ENCODE measurements around the gene TTC21B. TPM values are rescaled to one million over a fixed set of nuclear protein-coding genes. Genes with fewer than 3 reads are reported as not detected.

Gene TTC21B
- total and polyA plus RNA-seq, 9 of the 15 experiments (the other 6 are each of a cell fraction or from before 2014, with no cell fraction given) = 5.2 to 34.9 (median 18.5) TPM

- 92% methylated on average over 6 of the region's 6 CpGs for WGBS (ENCODE audit: insufficient coverage, low coverage, missing lambda C conversion rate)
- Histone ChIP-seq H3K9ac (ENCODE audit: insufficient read depth in 1 of 2, low read depth in 2 of 2, low read length in 2 of 2) (no peak overlapping the region), H3K27me3 (ENCODE audit: control insufficient read depth in 2 of 2, insufficient read depth in 2 of 2, low read length in 2 of 2) (no peaks in the 10 kb centered on the region), H3K4me2 (ENCODE audit: insufficient read depth, low read length) (no peak overlapping the region), H3K79me2 (ENCODE audit: control insufficient read depth, insufficient read depth, low read length) (no peaks in the 10 kb centered on the region), H3K27ac (ENCODE audit: extremely low read depth, low read depth, low read length) (no peak overlapping the region), H3K9me1 (ENCODE audit: control insufficient read depth, insufficient read depth, low read length) (no peaks in the 10 kb centered on the region), H3K4me1 (replicated peaks in 1 of 2; ENCODE audit: control insufficient read depth in 2 of 2, insufficient read depth in 2 of 2, low read length in 2 of 2) (no peaks in the 10 kb centered on the region), H4K20me1 (replicated peaks; ENCODE audit: control insufficient read depth, insufficient read depth, low read length) (no peaks in the 10 kb centered on the region), H3K9me3 (replicated peaks; ENCODE audit: control insufficient read depth, insufficient read depth, low read depth, low read length) (no peaks in the 10 kb centered on the region), H3K36me3 (ENCODE audit: control insufficient read depth, insufficient read depth, low read length) (peaks cover 30% of the 10 kb centered on the region), H2AFZ (ENCODE audit: low read depth, low read length) (no peak overlapping the region), H3K4me3 (no peak overlapping the region)
- ATAC-seq (no peak), FAIRE-seq (no peak), DNase-seq (ENCODE audit: extremely low read depth in 1 of 4, low spot score in 3 of 4) (no peak)
- in situ Hi-C loops (cut with MboI) = no loop called here
- TF ChIP-seq RBM39 (optimal IDR thresholded peaks at IDR 0.05; ENCODE audit: low read depth, low read length) = no peak
- no peak for TF ChIP-seq WHSC1 (IDR thresholded peaks at IDR 0.05; ENCODE audit: low read length)
- no peak for TF ChIP-seq STAT5A (IDR thresholded peaks at IDR 0.05; ENCODE audit: borderline replicate concordance, low read length)
- TF ChIP-seq HES1 (IDR thresholded peaks at IDR 0.05; ENCODE audit: low read depth) = no peak
- 0 out of 2 replicates have a peak, but pooled peaks have one; percentile 36 for TF ChIP-seq CEBPB (tag; IDR thresholded peaks at IDR 0.05)
- TF ChIP-seq TFAP4 (CRISPR knock-in tag; IDR thresholded peaks at IDR 0.05; ENCODE audit: borderline replicate concordance) = no peak
- TF ChIP-seq, protein P1, sequence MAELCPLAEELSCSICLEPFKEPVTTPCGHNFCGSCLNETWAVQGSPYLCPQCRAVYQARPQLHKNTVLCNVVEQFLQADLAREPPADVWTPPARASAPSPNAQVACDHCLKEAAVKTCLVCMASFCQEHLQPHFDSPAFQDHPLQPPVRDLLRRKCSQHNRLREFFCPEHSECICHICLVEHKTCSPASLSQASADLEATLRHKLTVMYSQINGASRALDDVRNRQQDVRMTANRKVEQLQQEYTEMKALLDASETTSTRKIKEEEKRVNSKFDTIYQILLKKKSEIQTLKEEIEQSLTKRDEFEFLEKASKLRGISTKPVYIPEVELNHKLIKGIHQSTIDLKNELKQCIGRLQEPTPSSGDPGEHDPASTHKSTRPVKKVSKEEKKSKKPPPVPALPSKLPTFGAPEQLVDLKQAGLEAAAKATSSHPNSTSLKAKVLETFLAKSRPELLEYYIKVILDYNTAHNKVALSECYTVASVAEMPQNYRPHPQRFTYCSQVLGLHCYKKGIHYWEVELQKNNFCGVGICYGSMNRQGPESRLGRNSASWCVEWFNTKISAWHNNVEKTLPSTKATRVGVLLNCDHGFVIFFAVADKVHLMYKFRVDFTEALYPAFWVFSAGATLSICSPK (IDR thresholded peaks at IDR 0.05; ENCODE audit: borderline replicate concordance) = no peak
- intact Hi-C loops (cut with micrococcal nuclease) = no loop called here
- ChIA-PET POLR2A (interaction anchor here (0.9 kb wide), 1 partner anchor 11 kb away, joined by 3 read pairs; no protein-coding TSS in a partner anchor), CTCF (ENCODE audit: low intra/inter-chr PET ratio) (interaction anchor here (0.7 kb wide), 1 partner anchor 476 kb away, joined by 3 read pairs; no protein-coding TSS in a partner anchor)
- no TSS peak for BruUV-seq (replicated peaks)
These were observed 75.7 kb downstream of the TTC21B start for GRCh38 chr2:165877565-165878550.

All from K562 (cell line).